Measurements from ENCODE around the gene LANCL3.

- TF ChIP-seq CTCF (IDR thresholded peaks at IDR 0.05) (no peak), POLR2A (IDR thresholded peaks at IDR 0.05) (no peak)
These were observed 32.5 kb downstream of the LANCL3 start for GRCh38 chrX:37603938-37604409.
